GM12865 (cell line): ENCODE data around the gene MTARC1.

ENCODE experiments used
- DNase-seq: peaks from one replicate; pipeline ENCODE4 v3.0.0; 2010; ENCODE audit warnings: low read depth
- H3K4me3 ChIP-seq: 2 replicates; pipeline ENCODE4 v1.5.1; 2011; ENCODE audit warnings: mild to moderate bottlenecking, low read depth, low read length, control low read depth
- CTCF ChIP-seq: IDR thresholded peaks from 2 replicates; pipeline ENCODE4 v1.5.1; 2011; ENCODE audit warnings: low read length, control low read depth, low read depth, inconsistent platforms; ENCODE audit not compliant: insufficient read depth; ENCODE audit errors: missing control alignments

The MTARC1 gene

DNA sequence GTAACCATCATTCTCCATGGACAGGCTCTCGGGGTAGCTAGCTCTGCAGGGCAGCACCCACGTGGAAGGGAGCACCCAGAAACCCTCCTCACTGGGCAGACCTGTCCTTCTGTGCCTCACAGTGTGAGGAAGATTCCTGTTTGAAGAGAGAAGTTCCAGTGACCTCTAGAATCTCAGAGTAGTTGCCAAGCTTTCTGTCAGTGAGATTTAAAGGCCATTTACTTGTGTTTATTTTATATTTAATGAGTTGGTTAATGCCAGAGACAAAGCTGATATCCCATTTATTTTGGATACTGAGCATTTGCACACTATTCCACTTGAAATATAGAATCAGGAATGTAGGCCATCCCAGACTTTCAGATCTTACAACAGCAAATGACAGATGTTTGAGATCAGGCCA is 28.7 kb downstream of the MTARC1 start:
- no peak for TF ChIP-seq CTCF
- no peak overlapping the region for H3K4me3 ChIP-seq
- no peak for DNase-seq

GRCh38 chr1:220817907-220818306 is 31.2 kb downstream of the MTARC1 start:
- no peak overlapping the region for H3K4me3 ChIP-seq
- no peak for DNase-seq
- no peak for TF ChIP-seq CTCF

GRCh38 chr1:220818421-220819173 is 31.9 kb downstream of the MTARC1 start:
- no peak for TF ChIP-seq CTCF
- DNase-seq, result no peak
- H3K4me3 ChIP-seq, result no peak overlapping the region

DNA sequence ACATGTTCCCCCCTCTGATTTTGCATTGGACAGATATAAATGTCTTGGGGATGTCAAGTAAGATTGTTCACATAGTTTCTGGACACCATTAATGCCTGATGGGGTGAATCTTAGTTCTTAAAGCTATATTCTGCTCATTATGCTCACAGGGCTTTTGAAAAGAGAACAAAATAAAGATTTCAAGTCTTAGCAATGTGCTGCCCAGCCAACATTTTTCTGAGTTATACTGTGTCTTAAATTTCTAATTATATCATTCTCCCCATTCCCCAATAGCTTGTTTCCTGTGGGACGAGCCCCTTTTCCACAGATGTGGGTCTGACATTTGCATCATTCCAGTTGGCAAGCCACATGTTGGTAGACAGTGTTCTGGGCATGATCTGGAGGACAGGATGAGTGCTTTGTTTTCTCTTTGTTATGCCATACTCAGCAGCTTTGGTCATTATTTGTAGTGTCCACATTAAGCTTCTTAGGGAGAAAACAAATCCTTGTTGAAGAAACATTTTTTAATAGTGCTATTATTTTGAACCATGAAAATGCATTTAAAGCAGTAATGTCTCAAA is 32.8 kb downstream of the MTARC1 start:
- DNase-seq, result no peak
- no peak for TF ChIP-seq CTCF
- H3K4me3 ChIP-seq, result no peak overlapping the region

DNA sequence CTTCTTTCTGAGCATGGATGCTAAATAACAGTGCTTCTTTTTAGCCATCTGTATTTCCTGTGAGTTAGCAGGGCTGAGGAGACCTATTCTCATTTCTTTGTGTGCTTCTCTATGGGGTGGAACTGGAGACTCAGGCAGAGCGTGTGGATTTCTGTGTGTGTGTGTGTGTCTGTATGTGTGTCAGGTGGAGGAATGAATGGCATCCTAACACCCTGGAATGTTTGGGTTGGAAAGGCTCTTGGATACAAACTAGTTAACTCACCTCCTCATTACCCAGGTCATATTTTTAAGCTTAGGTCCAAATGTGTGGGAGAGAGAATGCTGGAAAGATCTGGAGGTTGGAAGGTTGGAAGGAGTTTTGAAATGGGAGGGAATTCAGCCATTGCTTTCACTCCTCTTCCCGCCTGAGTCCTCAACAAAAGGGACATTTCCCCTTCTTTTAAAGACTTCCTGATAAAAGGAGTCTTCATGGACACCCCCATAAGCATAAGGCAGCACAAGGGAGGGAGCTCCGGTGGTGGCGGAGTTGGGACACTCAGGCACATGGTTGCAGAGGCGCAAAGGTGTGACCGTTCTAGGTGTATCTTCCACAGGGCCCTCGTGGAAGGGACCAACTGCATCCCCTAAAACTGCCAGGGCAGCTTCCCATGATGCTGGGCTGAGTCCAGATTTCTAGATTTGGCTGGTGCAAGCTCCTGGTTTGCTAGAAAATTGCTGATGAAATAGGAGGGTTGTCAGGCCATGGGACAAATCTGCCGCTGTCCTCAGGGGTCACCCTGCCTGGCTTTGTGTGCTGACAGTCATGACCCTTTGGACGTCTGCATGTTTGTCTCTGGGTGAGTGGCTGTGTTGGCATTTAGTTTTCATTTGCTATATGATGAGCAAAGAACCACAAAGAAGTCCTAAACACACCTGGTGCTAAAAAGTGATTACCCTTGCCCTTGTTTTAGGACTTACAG is 37.6 kb downstream of the MTARC1 start:
- no peak overlapping the region for H3K4me3 ChIP-seq
- TF ChIP-seq CTCF, result no peak
- no peak for DNase-seq

GRCh38 chr1:220825819-220826551 is 39.3 kb downstream of the MTARC1 start:
- no peak overlapping the region for H3K4me3 ChIP-seq
- TF ChIP-seq CTCF, result no peak
- no peak for DNase-seq
